Head of caudate nucleus (tissue), 42 donors: ENCODE results near the gene EIF4H.

ENCODE experiments used
- DNase-seq, 42 donors: peaks; one replicate each; pipeline versions ENCODE4 v3.0.0 to v3.0.0-alpha.2; 2020 to 2021; ENCODE audit warnings: mixed read lengths in 7 of 42
- intact Hi-C: fragments of 100-400 bp; cut with DNase I; formaldehyde crosslinking; loops from one replicate; pipeline ENCODE4 v1.15.0; 2022

Gene EIF4H

DNA sequence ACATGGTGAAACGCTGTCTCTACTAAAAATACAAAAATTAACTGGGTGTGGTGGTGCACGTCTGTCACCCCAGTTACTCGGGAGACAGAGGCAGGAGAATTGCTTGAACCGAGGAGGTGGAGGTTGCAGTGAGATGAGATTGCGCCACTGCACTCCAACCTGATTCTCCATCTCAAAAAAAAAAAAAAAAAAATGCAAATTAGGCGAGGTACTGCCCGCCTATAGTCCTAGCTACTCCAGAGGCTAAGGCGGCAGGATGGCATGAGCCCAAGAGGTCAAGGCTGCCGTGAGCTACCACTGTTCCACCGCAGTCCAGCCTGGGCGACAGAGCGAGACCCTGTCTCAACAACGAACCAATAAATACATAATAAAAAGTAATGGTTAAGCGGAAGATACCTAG lies 1.1 kb upstream of the EIF4H start:
- intact Hi-C loops: loop anchor here (5.0 kb wide), 1 partner anchor 106 kb away; no protein-coding TSS in a partner anchor
- no peak for DNase-seq

DNA sequence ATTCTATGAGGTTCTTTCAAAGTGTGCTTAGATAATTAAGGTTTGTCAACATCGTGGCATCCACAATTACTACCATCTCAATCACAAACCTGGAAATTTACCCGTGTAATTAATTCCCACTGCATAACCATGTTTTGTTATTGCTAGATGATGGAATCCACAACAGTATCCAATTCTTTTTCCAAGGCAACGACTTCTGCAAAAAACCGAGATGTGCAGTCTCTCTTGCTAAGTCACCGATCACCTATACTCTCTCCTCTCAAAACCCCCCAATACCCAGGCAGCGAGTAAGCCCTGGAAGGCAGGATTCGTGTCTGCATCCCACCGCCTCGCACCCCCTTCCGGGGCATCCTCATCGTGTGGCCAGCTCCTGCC lies 678 bp upstream of the EIF4H start:
- intact Hi-C loops: loop anchor here (5.0 kb wide), 1 partner anchor 106 kb away; no protein-coding TSS in a partner anchor
- DNase-seq: no peak

DNA sequence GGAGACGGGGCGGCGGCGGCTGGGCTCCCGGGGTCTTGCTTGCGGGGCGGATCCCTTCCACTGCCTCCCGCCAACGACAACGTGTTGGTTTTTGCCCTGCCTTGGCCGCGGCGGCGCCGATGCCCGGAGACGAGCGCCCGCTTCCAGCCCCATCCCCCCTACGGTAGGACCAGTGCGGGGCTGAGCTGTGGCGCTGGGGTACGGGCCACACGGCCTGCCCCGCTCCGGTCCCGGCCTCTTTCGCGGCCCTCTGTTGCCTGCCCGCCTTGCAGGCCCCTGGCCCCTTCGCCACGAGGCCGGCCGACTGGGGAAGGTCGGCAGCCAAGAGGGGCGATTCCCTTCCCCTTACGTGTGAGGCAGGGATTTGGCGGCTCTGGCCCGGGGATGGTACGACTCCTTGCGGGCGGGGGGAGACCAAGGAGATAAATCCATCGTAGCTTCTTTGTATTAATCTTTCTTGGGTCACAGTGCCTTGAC lies 488 bp downstream of the EIF4H start:
- intact Hi-C loops: loop anchor here (5.0 kb wide), 1 partner anchor 107 kb away; no protein-coding TSS in a partner anchor
- DNase-seq: peak in 32 of 42 donors; percentile 14 to 71 (median 42)

DNA sequence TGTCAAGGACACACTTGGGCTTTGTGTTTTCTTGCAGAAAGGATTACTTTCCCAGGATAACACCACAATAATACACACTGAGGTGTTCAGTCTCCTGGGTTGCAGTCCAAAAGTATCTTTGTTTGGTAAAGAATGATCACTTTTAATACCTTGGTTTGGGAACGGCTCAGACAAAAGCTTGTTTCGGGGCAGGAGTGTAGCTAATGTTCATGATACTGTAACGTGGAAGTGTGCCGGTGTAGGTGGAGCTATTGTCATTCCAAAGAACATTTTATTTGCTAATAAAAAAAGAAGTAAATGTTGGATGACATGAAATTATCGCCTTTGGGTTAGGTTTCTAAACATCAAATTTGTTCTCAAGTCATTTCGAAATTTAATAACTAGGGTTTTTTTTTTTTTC lies 1.2 kb downstream of the EIF4H start:
- peak in 1 of 42 donors; percentile 24 for DNase-seq
- intact Hi-C loops: no loop called here

DNA sequence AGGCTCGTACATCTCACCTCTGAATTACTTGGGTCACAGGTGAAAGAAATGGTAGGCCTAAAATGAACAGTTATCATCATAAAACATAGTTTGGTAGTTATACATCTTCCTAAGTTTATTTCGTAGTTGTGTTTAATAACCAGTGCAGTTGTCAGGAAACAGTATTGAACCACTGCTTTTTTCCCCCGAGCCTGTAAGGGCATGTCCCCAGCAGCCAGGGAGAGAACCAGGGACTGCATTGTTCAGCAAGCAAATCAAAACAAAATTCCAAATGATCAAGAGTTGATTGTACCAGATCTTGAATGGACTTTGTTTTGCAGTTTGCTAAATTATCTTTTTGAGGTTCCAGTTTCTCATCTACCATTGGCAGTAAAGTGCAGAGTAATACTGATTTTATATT lies 2.4 kb downstream of the EIF4H start:
- intact Hi-C loops: no loop called here
- DNase-seq: no peak

DNA sequence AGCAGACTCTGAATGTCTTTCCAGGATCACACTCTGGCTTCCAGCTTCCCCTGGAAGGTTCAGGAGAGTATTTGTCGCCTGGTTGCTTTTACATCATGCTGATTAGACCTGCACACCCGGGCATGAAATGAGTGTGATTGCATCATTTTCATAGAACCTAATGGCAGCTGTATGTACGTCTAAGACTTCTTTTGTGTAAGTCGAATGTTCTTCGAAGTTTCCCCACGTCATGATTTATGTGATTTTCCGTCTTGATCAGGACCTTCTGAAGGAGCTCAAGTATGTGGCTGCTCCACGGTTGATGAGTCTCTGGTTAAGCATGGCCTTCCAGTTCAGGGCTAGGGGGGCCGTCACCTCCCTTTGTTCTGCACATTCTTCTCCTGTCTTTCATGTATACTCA lies 4.5 kb downstream of the EIF4H start:
- intact Hi-C loops: no loop called here
- DNase-seq: no peak

DNA sequence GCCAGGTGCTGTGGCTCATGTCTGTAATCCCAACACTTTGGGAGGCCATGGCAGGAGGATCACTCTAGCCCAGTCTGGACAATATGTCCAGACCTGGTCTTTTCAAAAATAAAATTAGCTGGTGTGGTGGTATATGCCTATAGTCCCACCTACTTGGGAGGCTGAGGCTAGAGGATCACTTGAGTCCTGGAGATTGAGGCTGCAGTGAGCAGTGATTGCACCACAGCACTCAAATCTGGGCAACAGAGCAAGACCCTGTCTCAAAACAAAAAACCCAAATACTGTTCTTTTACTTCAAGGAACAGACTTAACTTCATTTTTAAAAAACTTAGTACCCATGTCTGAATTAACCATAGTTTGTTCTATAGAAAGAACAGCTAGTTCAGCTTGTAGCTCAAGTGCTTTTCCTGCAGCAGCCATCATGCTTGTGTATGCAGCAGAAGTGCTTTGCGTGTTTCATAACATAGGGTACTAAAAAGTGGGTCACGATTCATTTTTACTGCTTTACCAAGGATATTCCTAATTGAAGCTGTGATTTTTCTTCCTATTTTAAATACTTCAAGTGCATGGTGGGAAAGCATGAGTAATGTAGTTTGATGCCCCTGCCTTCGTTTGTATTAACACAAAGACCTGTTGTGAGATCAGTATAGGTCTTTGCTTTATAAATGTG lies 5.9 kb downstream of the EIF4H start:
- intact Hi-C loops: no loop called here
- DNase-seq: peak in 5 of 42 donors; percentile 34 to 62 (median 35)

DNA sequence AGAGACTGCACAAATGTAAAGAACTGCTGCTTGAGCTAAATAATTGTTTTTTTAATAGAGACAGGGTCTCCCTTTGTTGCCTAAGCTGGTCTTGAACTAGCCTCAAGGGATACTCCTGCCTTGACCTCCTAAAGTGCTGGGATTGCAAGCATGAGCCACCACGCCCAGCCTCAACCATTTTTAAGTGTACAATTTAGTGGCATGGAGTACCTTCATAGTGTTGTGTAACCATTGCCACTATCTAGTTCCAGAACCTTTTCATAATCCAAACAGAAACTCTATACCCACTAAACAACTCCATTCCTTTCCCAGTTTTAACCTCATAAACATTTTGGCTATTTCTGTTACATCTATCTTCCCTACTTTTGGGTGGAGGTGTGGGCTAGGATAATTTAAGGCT lies 6.7 kb downstream of the EIF4H start:
- no peak for DNase-seq
- intact Hi-C loops: no loop called here

DNA sequence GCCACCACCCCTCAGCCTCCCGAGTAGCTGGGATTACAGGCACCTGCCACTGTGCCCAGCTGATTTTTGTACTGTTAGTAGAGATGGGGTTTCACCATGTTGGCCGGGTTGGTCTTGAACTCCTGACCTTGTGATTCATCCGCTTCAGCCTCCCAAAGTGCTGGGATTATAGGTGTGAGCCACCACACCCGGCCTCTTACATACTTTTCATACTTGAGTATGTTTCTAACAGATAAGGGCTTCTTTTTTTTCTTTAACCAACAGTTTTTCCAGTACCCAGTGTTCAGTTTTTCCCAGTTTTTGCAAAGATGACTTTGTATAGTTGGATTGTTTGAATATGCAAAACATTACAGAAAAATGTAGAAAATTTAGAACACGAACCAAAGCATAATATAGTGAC lies 7.7 kb downstream of the EIF4H start:
- intact Hi-C loops: no loop called here
- no peak for DNase-seq

DNA sequence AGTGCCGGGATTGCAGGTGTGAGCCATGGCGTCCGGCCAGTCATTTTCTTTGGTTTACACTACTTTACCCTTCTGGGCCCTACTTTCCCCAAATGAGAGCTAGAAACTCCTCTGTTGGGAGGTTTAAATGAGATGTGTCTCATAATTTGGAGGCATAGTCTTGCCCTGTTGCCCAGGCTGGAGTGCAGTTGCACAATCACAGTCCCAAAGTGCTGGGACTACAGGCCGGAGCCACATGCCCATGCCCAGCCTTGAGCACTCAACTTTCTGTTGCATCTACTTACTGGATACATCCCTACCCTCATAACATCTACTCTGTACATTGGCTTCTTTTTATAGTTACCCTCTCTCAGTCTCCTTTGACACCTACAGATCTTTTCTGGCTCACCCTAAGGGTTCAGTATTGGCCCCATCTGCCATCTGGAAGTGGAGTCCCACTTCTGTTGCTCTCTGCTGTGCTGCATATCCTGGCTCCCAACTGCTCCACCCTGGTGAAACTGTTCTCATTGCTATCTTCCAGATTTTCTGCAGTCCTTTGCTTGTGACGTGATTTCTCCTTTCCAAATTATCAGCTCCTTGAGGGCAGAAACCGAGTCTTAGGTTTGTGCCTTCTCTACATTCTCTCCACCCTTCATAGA lies 8.4 kb downstream of the EIF4H start:
- no peak for DNase-seq
- intact Hi-C loops: no loop called here

DNA sequence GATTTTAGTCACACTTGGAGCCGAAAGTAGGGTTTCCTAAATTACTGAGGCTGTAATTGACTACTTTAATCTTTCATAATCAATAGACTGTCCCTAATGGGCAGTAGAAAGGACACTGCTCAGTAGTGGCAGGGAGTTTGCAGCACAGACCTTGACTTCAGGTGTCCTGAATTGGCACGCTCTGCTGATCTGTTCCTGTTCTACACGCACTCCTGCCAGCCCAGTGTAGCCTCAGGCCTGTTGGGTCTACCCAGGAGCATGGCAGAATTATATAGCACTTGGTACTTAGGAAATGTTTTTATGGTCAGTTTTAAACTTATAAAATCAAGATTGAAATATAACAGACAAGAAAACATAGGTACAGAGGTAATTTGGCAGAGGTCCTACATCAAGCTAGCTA lies 9.0 kb downstream of the EIF4H start:
- DNase-seq: peak in 1 of 42 donors; percentile 20
- intact Hi-C loops: no loop called here

DNA sequence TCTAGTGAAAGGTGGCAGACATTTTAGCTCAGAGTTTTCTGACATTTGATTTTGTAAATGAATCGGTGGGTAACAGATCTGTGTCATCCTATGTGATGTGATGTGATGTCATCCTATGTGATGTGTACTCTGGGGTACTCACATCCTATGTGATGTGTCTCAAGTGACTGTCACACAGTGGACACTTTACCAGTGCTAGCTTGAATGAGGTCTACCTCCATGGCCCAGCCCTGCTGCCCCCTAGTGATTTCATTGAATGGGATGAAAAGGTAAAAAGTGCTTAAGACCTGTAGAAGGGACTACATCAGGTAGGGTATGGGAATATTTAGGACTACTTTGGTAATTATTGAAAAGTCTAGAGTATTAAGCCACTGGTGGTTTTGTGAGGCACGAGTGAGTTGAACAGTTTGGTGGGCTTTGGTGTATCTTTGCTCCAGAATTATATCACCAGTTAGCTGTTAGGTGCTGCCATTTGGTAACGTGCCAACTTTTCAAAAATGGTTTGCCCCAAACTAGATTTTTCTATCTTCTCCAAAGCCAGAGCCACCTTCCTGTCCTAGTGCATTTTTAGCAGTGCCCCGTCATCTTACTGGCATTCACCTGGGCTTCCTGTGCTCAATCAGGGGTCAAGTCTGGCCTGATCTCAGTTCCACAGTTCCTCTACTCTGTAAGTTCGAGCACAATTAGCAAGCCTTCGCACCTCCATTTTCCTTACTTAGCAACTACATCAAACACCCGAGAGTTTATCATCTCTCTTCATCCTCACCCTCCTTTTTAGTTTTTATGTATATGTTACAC lies 9.7 kb downstream of the EIF4H start:
- intact Hi-C loops: no loop called here

DNA sequence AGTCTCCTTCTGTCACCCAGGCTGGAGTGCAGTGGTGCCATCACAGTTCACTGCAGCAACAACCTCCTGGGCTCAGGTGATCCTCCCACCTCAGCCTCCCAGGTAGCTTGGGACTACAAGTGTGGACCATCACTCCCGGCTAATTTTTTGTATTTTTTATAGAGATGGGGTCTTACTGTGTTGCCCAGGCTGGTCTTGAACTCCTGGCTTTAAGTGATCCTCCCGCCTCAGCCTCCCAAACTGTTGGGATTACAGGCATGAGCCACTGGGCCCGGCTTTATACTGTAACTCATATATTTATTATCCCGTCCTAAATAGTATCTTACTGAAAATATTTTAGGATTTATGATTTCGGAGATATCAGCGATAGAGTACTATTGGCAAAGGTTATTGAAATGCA lies 10.9 kb downstream of the EIF4H start:
- peak in 1 of 42 donors; percentile 11 for DNase-seq
- intact Hi-C loops: no loop called here

More for the DNA sequence above, 9.7 kb downstream of the EIF4H start:
- peak in 1 of 42 donors; percentile 26 for DNase-seq

DNA sequence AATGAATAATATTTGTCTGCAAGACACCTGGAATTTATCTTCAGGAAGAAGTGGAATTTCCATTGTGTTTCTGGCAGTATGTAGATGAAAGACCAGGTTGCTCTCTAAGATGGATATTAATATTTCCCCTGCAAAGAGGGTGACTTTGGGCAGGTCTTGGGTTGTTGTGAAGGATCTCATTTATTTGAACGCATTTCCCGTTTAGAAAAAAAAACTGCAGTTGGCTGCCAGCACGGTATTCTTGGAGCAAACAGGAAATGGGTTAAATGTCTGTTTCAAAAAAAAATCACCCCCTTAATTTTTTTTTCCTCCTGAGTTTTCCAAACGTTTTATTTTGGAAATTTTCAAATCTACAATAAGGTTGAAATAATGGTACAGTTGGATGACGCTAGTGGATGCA lies 11.5 kb downstream of the EIF4H start:
- DNase-seq: no peak
- intact Hi-C loops: no loop called here

DNA sequence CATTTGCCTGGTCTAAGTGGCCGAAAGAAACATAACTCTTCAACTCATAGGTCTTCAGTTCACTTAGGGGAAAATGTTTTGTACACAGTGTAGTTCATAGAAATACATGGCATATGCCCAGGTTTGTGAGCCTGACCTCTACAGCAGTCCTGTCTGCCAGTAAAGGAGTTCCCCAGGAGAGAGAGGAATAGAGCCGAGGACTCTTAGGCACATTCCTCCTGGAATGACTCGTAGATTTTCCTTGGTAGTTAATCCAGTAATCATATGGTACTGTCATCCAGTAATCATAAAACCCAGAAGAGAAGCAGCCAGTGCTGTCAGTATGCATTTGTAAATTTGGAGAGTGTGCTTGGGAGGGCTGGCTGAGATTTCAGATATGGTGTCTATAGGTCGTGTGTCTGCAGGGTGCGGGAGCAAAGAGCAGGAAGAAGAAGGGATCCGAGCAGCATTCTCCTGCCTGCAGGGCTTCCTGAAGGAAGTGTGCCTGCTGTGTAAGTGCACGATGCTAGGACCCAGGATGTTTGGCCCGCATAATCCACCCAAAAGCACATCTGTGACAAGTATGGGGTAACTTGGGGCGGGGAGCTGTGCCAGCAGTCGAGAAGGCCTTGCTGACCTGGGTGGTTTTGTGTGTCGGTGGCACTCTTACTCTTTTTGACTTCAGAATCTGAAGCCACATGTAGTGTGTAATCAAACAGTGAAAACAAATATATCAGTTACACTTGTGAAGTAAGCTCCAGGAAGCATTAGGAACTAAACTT lies 13.9 kb downstream of the EIF4H start:
- peak in 1 of 42 donors; percentile 20 for DNase-seq
- intact Hi-C loops: no loop called here

DNA sequence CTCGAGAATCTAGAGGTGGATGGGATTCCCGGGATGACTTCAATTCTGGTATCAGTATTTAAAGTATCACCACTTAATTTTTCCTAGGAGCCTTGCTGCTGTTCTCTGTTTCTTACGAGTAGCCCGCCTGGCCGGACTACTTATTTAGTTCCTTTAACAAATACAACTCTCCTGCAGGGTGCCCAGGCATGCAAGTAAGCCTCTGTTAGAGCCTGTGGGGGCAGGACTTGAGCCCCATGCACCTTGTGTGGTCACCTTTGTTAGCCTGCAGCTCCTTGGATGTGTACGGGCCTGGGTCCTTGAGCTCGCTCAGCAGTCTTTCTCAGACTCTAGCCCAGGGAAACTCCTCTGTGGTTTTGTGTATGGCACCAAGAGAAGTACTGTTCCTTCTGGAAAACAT lies 16.1 kb downstream of the EIF4H start:
- intact Hi-C loops: no loop called here
- DNase-seq: no peak

DNA sequence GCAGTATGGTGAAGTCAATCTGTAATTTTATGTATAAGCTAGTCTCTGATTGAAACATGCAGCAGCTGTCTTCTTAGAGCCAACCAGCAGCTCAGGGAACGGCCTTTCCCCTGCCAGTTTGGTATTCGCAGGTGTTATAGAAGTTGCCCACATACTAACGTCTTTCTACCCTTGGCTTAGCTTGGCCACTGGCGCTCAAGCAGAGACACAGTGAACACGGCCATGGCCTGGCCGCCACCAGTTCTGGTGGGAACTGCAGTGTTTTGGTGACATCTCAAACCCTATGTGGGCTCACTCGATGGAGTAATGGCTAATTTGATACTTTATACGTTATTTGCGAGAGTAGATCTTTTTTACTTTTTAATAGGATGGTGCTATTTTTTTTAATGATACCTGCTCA lies 17.1 kb downstream of the EIF4H start:
- peak in 1 of 42 donors; percentile 3 for DNase-seq
- intact Hi-C loops: no loop called here

DNA sequence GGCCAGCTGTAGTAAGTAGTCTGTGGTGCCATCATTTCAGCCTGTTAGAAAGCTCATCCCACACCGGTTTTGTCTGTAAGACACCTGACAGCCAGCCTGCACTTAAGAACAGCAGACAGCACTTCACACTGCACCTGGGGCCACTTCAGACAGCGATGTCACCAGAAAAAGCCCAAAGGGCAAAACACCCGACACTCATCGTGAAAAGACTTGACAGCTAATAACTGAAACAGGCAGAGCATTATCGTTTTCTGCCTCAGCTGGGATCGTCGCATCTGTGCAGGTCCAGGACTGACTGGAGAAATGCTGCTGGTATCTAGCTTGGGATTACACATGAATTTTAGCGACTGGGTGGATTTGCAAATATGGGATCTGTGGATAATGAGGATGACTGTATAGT lies 18.9 kb downstream of the EIF4H start:
- intact Hi-C loops: no loop called here
- DNase-seq: peak in 3 of 42 donors; percentile 24 to 34 (median 26)

DNA sequence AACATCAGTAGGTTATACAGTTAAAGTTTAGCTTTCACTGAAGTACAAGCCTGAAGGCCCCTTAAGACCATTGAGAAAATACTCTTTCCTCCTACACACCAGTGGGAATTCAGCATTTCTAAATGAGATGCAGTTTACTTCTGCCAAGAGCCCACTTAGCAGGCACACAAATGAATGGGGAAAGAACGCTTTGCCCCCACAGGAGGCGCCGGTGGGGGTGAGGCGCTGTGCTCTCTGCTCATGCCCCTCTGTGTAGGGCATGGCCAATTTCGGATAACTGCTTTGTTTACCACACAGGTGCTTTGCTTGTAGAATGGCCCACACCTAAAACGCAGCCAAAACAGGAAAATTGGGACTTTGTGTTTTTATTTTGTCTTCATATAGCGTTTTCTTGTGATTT lies 19.8 kb downstream of the EIF4H start:
- peak in 1 of 42 donors; percentile 27 for DNase-seq
- intact Hi-C loops: no loop called here
